Psoas muscle (tissue), 8 donors: ENCODE results near the gene GALNTL6. TPM values are rescaled to one million over a fixed set of nuclear protein-coding genes. Genes with fewer than 3 reads are reported as not detected.
"Not testable (repeated sequence)": the region's sequence is repeated elsewhere in the genome, so short reads cannot be mapped to it uniquely, and the experiment has no call there.

Experiments used
- ATAC-seq, 4 donors: fragments of 200-7000 bp; cut with Tn5 transposase; one replicate each; pipeline ENCODE4 v1.9.1; 2020; ENCODE audit warnings: moderate library complexity in 3 of 4, mild to moderate bottlenecking in 2 of 4
- DNase-seq, 2 donors: peaks; one replicate each; pipeline ENCODE4 v3.0.0-alpha.2; 2020
- H3K27ac ChIP-seq: fragments of 200-600 bp; one replicate; pipeline ENCODE4 v1.8.0; 2022
- H3K27me3 ChIP-seq, 3 donors: fragments of 200-600 bp in 1 of 3; one replicate each; pipeline versions ENCODE4 v1.6.1 to v1.8.0; 2013 to 2022; ENCODE audit warnings: low read length in 2 of 3, mild to moderate bottlenecking in 2 of 3, moderate library complexity in 1 of 3; ENCODE audit not compliant: insufficient read depth in 3 of 3
- H3K36me3 ChIP-seq, 2 donors: fragments of 200-600 bp in 1 of 2; one replicate each; pipeline versions ENCODE4 v1.6.1 to v1.8.0; 2013 to 2022; ENCODE audit warnings: low read depth in 1 of 2, mild to moderate bottlenecking in 1 of 2, moderate library complexity in 1 of 2; ENCODE audit not compliant: insufficient read depth in 1 of 2
- H3K4me1 ChIP-seq: fragments of 200-600 bp; one replicate; pipeline ENCODE4 v1.8.0; 2022
- H3K4me3 ChIP-seq: fragments of 200-600 bp; one replicate; pipeline ENCODE4 v1.8.0; 2022; ENCODE audit warnings: mild to moderate bottlenecking
- H3K9me3 ChIP-seq: fragments of 200-600 bp; one replicate; pipeline ENCODE4 v1.8.0; 2022
- CTCF ChIP-seq: fragments of 200-600 bp; IDR thresholded peaks from one replicate; pipeline ENCODE4 v1.8.0; 2022; ENCODE audit warnings: antibody characterized with exemption
- WGBS, 3 donors: extraction: QIAGEN DNeasy Blood & Tissue Kit; methylation state at CpG; one replicate each; pipeline versions ENCODE4 v1.1.6 to v1.1.7; 2013; 5-methylcytosine and 5-hydroxymethylcytosine counted together
- intact Hi-C, 2 donors: fragments of 100-400 bp; cut with DNase I; formaldehyde crosslinking; loops; one replicate each; pipeline versions ENCODE4 v1.11.0 to v1.14.2; 2022
- polyA plus RNA-seq, 3 donors: library from polyadenylated mRNA; stranded (reverse); fragments of 200-250 nt; gene quantifications; one replicate each; pipeline ENCODE4 v1.2.3, GENCODE V29; 2013
- total RNA-seq, 4 donors: library from RNA; stranded (reverse); fragmentation: NEBNext Ultra II Directional in 2 of 4; extraction: Animal tissue kit (Norgen Biotek cat#: 25700) in 2 of 4; gene quantifications; one replicate each; pipeline versions ENCODE4 v1.2.1 to v1.2.4, GENCODE V29; 2021 to 2023
- donor health status: healthy with polysubstance abuse.
- donor health status: DM: no; HTN: no; CAD: no; lungs with moderate emphysema.
- donor health status: Bipolar disorder and iron deficiency.
- donor health status: healthy.
- donor health status: DM: yes; HTN: yes; CAD: no.
- donor health status: DM: no; HTN: no; CAD: no.
- donor health status: DM: no; HTN: no; CAD: no.
- donor health status: DM: yes; HTN: yes; CAD: no.

The GALNTL6 gene
- total and polyA plus RNA-seq, 7 donors = 0.01 to 0.91 (median 0.21) TPM; not detected in 3

DNA sequence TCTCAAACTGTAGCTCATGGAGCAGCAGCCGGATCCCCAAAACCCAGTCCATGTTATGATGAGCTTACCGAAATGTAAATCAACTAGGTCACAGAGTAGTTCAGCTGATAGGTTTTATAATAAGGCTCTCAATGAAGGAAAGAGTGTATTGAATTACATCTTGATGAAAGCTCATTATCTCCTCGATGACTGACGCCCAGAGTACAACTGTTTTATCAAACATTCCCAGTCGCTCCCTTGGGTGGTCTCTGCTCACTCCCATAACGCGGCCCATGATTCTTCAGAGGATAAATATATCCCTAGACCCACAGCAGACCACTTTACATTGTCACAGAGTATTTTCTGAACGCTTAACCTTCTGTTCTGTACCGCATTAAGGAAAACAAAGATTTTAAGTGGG, 903.1 kb downstream of the GALNTL6 start:
- 38 to 45% (median 42%) methylated on average over 9 of the region's 9 CpGs for WGBS, 3 donors
- ATAC-seq (no peak), DNase-seq (no peak)
- H3K27ac ChIP-seq = no peak overlapping the region
- H3K27me3 ChIP-seq = peaks cover 0 to 2% (median 0%) of the 10 kb centered on the region in 3 donors
- intact Hi-C loops = no loop called here
- H3K9me3 ChIP-seq = no peaks in the 10 kb centered on the region
- no peak overlapping the region for H3K4me3 ChIP-seq
- no peaks in the 10 kb centered on the region for H3K4me1 ChIP-seq
- no peak for TF ChIP-seq CTCF
- H3K36me3 ChIP-seq = no peaks in the 10 kb centered on the region

DNA sequence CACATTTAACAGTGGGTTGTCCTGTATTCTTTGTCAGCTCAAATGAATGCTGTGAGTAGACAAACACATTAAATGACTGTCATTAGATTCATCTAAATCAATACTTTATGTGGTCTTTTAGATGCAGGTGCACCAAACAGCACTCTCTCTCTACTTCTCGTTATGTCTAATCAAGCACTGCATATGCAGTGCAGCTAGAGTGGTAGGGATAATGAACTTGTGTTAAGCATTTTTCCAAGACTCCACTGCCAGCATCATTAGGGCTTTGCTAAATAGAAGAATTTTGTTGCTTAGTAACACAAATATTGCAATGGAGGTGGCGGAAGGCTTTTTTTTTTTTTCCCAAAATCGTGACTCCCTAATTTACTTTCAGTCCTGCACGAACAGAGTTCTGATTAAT, 908.5 kb downstream of the GALNTL6 start:
- 71 to 76% (median 75%) methylated on average over 4 of the region's 4 CpGs for WGBS, 3 donors
- intact Hi-C loops = no loop called here
- Histone ChIP-seq H3K9me3 (no peaks in the 10 kb centered on the region), H3K27me3 (no peaks in the 10 kb centered on the region), H3K36me3 (no peaks in the 10 kb centered on the region), H3K4me3 (no peak overlapping the region), H3K4me1 (no peaks in the 10 kb centered on the region), H3K27ac (no peak overlapping the region)
- no peak for DNase-seq
- no peak for TF ChIP-seq CTCF
- ATAC-seq = no peak

DNA sequence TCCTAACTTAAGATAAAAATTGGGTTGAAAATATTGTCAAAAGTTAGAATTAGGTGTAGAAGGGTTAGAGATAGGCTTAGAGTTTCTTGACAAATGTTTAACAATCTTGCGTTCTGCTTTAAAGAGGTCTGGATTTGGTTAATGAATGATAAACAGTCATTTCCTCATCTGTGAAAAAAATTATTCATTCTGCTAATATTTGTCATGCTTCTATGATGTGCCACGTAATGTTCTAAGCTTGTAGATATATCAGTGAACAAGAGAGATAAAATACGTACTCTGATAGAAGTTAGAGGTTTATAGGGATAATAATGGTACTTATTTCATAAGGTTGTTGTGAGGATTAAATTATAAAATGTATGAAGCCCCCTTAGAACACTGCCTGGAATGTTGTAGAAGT, 912.4 kb downstream of the GALNTL6 start:
- Histone ChIP-seq H3K4me3 (no peak overlapping the region), H3K27ac (no peak overlapping the region), H3K27me3 (no peaks in the 10 kb centered on the region), H3K9me3 (no peaks in the 10 kb centered on the region), H3K36me3 (no peaks in the 10 kb centered on the region), H3K4me1 (no peaks in the 10 kb centered on the region)
- ATAC-seq (no peak), DNase-seq (no peak)
- TF ChIP-seq CTCF = no peak
- intact Hi-C loops = no loop called here
- 43 to 46% (median 45%) methylated on average over 3 of the region's 3 CpGs for WGBS, 3 donors

DNA sequence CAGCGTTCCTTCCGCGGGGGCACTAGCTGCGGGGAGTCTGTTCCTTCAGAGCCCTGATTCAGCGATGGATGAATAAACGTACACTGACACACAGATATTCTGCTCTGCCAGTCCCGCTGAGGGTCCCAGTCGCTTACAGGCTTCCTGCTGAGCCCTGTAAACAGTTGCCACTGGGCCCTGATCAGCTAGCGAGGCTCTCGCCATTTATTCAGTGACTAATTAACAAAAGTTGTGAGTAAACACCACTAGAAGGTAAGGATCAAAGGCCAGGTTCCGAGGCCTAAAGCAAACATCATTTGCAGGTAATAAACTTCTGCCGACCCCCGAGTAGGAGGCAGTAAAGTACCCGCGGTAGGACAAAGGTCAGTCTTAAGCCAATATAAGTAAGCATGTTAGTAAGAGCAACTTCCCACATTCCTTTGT, 912.8 kb downstream of the GALNTL6 start:
- H3K4me1 ChIP-seq = no peaks in the 10 kb centered on the region
- DNase-seq (no peak), ATAC-seq (no peak)
- intact Hi-C loops = no loop called here
- TF ChIP-seq CTCF = no peak
- H3K4me3 ChIP-seq = no peak overlapping the region
- H3K27me3 ChIP-seq = no peaks in the 10 kb centered on the region
- no peaks in the 10 kb centered on the region for H3K9me3 ChIP-seq
- H3K27ac ChIP-seq = no peak overlapping the region
- no peaks in the 10 kb centered on the region for H3K36me3 ChIP-seq
- WGBS, 3 donors = 27 to 30% (median 27%) methylated on average over 15 of the region's 15 CpGs

- ATAC-seq = no peak
- H3K27ac ChIP-seq = no peak overlapping the region
- H3K36me3 ChIP-seq = no peaks in the 10 kb centered on the region
- H3K4me1 ChIP-seq = no peaks in the 10 kb centered on the region
- TF ChIP-seq CTCF = no peak
- H3K4me3 ChIP-seq = no peak overlapping the region
- H3K9me3 ChIP-seq = no peaks in the 10 kb centered on the region
- no peak for DNase-seq
- intact Hi-C loops = no loop called here
- H3K27me3 ChIP-seq = no peaks in the 10 kb centered on the region
- WGBS, 3 donors = 90 to 97% (median 94%) methylated on average over 4 of the region's 4 CpGs
These were observed 914.4 kb downstream of the GALNTL6 start for GRCh38 chr4:172727631-172728030.

GRCh38 chr4:172733645-172734044, 920.4 kb downstream of the GALNTL6 start:
- H3K27me3 ChIP-seq, intact Hi-C loops, H3K9me3 ChIP-seq, DNase-seq, H3K36me3 ChIP-seq, H3K27ac ChIP-seq, H3K4me3 ChIP-seq, ATAC-seq, H3K4me1 ChIP-seq: not testable (repeated sequence)
- WGBS, 3 donors = 95% methylated on average over 3 of the region's 3 CpGs
